GM12872 (cell line): ENCODE results near the gene ZNF296.

ENCODE experiments used
- CTCF ChIP-seq: IDR thresholded peaks from 3 replicates; pipeline ENCODE4 v1.5.1; 2011; ENCODE audit warnings: low read depth, mild to moderate bottlenecking, low read length, moderate library complexity; ENCODE audit not compliant: insufficient read depth

The ZNF296 gene

DNA sequence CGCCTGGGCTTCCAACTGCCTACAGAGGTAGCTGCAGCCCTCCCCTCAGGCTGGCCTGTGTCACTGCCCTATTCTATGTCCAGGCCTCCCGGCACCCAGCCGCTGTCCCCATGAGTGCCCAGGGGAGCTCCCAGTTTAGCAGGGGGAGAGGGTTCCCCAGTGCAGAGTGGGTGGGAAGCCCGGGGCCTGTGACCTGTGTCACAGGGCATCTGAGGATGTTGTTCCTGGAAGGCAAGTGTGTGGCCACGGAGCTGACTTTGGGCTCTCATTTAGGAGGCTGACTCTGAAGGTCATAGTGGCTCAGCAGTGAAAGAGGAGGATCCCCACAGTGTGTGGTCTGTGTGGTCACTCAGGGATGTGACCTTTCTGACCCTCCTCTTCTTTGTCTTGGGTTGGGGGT, 41.8 kb upstream of the ZNF296 start:
- TF ChIP-seq CTCF: no peak

- no peak for TF ChIP-seq CTCF
These were observed 41.4 kb upstream of the ZNF296 start for GRCh38 chr19:45117671-45118070.

DNA sequence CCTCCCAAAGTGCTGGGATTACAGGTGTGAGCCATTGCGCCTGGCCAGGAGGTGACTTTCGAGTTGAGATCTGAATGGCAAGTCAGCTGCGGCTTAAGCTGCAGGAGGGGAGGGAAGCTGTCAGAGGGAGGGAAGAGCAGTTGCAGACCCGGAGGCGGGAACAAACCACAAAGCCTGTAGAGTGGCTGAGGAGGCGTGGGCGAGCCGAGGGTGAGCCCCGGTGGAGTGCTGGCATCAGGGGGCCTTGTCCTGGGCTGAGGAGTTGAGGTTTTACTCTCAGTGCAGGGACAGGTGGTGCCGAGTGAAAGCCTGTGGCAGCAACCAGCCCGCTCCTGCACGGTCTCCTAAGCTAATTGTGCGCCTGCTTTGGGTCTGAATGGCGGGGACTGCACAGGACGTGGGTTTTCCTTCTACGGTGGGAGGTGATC, 40.9 kb upstream of the ZNF296 start:
- TF ChIP-seq CTCF: no peak

GRCh38 chr19:45115809-45116615, 39.7 kb upstream of the ZNF296 start:
- no peak for TF ChIP-seq CTCF

GRCh38 chr19:45114116-45114515, 37.8 kb upstream of the ZNF296 start:
- no peak for TF ChIP-seq CTCF

DNA sequence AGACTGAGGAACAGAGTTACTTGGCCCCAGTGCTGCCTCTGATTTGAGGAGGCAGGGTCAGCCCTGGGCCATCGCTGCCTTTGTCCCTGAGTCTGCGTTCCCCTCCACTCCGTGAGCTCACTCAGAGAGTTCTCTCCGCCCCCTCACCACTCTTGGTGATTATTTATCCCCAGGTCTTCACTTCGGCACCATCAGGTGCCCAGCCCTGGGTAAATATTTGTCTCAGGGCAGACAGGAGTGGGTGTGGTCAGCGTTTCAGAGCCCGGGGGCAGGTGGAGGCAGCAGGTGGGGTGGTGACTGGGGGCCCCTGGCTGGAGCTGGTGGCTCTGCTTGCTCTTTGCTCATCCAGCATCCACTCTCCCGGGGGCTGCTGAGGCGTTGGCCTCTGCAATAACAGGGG, 37.4 kb upstream of the ZNF296 start:
- no peak for TF ChIP-seq CTCF

DNA sequence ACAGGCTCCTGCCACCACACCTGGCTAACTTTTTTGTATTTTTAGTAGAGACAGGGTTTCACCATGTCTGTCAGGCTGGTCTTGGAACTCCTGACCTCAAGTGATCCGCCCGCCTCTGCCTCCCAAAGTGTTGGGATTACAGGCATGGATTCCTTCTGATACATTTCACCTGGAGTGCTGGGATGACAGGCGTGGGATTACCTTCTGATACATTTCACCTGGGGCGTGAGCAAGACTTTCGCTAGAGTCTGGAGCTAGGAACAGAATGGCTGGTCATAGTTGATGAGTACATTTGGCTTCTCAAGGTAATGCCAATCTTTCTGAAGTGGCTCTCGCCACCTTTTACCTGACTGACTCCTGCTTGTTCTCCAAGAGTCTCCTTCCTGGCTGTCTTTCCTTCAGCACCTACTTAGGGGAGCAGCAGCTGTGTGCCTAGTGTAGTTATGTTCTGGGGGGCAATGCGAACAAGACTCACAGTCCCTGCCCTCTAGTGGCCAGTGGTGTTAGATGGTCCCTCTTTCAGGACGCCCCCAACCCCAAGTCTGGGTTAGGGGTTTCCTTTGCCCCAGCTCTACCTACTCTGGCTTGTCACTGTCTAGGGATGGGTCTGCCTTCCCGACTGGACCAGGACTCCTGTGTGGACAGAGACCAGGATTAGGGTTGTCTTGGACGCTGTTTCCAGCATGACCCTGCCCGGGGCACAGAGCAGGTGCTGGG, 36.0 kb upstream of the ZNF296 start:
- TF ChIP-seq CTCF: no peak
